ENCODE measurements around the gene KISS1R.

The KISS1R gene

DNA sequence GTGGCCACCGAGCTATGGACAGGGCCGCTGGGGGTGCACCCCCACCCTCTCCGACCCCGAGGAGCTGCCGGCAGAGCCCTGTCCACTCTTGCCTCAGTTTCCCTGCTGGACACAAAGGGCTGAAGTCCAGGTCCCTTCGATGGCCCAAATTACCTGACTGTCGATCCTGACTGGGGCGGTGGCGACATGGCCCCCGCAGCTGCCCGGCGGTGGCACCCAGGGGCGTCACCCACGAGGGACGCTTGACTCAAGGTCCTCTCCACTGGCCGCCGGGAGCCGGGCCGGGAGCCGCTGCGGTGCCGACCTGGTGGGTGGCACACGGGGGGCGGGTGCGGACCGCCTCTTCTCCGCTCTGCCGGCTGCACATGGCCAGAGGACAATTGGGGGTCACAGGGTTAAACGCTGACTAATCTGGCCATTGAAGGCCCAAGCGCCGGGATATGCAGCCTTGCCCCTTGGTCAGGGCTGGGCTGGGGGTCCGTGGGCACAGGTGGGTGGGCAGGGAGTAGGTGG is 25.1 kb downstream of the KISS1R start:
- no peak for DNase-seq (ENCODE audit: low read depth)
- TF ChIP-seq, protein P1, sequence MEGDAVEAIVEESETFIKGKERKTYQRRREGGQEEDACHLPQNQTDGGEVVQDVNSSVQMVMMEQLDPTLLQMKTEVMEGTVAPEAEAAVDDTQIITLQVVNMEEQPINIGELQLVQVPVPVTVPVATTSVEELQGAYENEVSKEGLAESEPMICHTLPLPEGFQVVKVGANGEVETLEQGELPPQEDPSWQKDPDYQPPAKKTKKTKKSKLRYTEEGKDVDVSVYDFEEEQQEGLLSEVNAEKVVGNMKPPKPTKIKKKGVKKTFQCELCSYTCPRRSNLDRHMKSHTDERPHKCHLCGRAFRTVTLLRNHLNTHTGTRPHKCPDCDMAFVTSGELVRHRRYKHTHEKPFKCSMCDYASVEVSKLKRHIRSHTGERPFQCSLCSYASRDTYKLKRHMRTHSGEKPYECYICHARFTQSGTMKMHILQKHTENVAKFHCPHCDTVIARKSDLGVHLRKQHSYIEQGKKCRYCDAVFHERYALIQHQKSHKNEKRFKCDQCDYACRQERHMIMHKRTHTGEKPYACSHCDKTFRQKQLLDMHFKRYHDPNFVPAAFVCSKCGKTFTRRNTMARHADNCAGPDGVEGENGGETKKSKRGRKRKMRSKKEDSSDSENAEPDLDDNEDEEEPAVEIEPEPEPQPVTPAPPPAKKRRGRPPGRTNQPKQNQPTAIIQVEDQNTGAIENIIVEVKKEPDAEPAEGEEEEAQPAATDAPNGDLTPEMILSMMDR (IDR thresholded peaks at IDR 0.05; ENCODE audit: control insufficient read depth, extremely low read depth, insufficient read depth) = no peak
- H3K4me3 ChIP-seq (ENCODE audit: low read depth, low read length) = peak overlapping the region; percentile 58

DNA sequence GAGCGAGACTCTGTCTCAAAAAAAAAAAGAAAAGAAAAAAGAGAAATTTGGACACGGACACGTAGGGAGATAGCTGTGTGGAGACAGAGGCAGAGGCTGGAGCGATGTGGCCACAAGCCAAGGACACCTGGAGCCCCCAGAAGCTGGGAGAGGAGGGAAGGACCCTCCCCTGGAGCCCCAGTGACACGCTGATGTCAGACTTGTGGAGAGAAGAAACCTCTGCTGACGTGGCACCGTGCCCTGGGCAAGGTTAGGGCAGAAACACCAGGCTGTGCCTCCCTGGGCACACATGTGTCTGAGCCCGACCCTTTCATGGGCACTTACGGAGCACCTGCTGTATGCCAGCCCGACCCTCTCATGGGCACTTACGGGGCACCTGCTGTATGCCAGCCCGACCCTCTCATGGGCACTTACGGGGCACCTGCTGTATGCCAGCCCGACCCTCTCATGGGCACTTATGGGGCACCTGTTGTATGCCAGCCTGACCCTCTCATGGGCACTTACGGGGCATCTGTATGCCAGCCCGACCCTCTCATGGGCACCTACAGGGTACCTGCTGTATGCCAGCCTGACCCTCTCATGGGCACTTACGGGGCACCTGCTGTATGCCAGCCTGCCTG is 26.5 kb downstream of the KISS1R start:
- H3K4me3 ChIP-seq (ENCODE audit: low read depth, low read length) = no peak overlapping the region
- TF ChIP-seq, protein P1 (IDR thresholded peaks at IDR 0.05; ENCODE audit: control insufficient read depth, extremely low read depth, insufficient read depth) = no peak
- DNase-seq (ENCODE audit: low read depth) = no peak

DNA sequence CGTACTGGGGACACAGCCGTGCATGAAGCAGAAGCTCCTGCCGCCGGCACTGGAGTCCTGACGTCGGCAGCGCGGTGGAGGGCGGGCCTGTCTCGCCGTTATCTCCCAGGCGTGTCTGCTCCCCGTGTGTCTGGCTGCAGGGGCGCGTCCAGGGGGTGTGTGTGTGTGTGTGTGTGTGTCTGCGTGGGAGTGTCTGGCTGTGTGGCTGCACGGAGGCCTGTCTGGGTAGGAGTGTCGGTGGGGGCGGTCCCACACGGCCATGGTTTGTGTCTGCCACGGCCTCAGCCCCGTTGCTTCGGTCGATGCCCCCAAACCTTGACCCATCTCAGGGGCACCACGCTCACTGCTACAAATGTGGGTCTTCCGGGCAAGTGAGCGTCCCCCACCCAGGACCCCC is 27.0 kb downstream of the KISS1R start:
- TF ChIP-seq, protein P1 (IDR thresholded peaks at IDR 0.05; ENCODE audit: control insufficient read depth, extremely low read depth, insufficient read depth) = no peak
- DNase-seq (ENCODE audit: low read depth) = no peak
- H3K4me3 ChIP-seq (ENCODE audit: low read depth, low read length) = no peak overlapping the region

DNA sequence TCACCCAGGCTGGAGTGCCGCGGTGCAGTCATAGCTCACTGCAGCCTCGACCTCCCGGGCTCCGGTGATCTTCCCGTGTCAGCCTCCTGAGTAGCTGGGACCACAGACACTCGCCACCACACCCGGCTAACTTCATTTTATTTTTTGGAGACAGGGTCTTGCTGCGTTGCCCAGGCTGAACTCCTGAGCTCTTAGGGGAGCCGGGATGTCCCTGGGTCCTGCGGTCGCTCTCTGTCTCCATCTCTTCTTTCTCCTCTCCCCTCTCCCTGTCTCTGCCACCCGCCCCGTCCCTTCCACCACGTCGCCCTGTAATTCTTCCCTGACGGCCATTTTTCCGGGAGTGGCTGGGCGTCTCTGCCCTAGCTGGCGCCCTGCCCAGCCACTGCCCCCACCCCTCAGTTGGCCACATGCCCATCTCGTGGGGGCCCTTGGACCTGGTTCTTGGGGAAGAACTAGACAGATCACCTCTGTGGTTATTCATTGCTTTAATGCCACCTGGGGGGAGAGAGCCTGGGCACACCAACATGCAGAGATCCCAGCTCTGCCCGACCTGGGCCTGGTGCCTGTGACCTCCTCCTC is 27.6 kb downstream of the KISS1R start:
- H3K4me3 ChIP-seq (ENCODE audit: low read depth, low read length) = no peak overlapping the region
- no peak for DNase-seq (ENCODE audit: low read depth)
- TF ChIP-seq, protein P1 (IDR thresholded peaks at IDR 0.05; ENCODE audit: control insufficient read depth, extremely low read depth, insufficient read depth) = no peak

DNA sequence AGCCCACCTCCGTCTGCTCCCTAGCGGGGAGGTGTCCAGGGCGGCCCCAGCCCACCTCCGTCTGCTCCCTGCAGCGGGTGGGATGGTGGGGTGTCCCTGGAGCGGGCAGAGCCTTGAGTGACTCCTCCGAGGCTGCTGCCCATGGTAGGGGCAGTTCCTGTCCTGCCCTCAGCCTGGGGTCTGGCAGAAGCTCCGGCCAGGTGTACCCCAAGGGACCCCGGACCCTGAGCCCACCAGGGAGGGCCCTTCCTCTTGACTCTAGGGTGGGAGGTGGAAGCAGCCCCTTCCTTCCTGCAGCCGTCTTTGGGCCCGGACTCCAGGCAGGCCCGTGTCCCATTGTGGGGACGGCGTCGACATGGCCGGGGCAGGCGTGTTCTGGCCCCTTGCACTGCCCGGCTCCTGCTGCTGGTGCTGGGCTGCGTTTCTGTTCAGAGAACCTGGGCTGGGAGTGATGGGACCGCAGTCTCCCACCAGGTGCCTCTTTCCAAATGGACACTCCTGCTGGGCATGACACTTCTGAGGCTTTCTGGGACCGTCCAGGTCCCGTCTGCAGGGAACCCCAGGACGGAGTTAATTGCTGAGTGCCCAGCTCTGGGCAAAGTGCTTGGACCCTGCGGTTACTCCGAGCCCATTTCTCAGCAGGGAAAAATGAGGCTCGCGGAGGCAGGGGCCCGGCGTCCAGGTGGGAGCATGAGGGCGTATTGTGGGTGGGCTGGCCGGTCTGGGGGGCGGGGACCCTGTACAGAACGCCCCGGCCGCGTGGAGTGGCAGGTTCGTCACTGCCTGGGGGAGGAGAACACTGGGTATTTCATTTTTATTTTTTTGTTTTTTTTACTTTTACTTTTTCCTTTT is 28.5 kb downstream of the KISS1R start:
- DNase-seq (ENCODE audit: low read depth) = no peak
- TF ChIP-seq, protein P1 (IDR thresholded peaks at IDR 0.05; ENCODE audit: control insufficient read depth, extremely low read depth, insufficient read depth) = no peak
- H3K4me3 ChIP-seq (ENCODE audit: low read depth, low read length) = no peak overlapping the region

DNA sequence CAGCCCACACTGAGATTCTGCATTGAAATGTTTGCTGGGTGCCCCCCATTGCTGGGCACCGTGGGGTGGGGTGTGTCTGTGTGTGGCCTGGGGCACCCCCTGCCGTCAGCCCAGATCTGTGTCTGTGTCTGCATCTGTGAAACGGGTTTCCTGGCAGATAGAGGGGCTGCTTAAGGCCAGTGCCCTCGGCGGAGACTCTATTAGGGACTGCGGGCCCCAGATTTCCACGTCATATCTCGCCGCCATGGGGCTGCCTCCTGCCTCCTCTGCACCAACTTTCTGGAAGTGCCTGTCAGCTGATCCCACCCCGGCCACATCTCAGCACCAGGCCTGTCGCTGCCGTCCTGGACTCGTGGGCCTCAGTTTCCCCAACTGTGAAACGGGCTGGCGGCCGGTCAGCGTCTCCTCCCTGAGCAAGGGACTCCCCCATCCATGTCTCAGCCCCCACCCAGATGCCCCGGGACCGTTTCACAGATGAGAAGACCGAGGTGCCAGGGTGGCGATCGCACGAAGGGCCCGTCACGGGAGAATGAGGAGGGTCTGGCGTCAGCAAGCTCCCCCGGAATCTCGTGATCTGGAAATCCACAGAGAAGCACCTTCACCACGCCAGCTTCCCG is 30.1 kb downstream of the KISS1R start:
- no peak for DNase-seq (ENCODE audit: low read depth)
- no peak overlapping the region for H3K4me3 ChIP-seq (ENCODE audit: low read depth, low read length)
- TF ChIP-seq, protein P1 (IDR thresholded peaks at IDR 0.05; ENCODE audit: control insufficient read depth, extremely low read depth, insufficient read depth) = no peak
